ENCODE data around the gene ZNF619. TPM values are rescaled to one million over a fixed set of nuclear protein-coding genes. Genes with fewer than 3 reads are reported as not detected.

ZNF619 gene
- total and polyA plus RNA-seq, 9 of the 15 experiments (the other 6 are each of a cell fraction or from before 2014, with no cell fraction given) = 1.3 to 9.1 (median 6.3) TPM

- TF ChIP-seq ZNF280A (IDR thresholded peaks at IDR 0.05; ENCODE audit: low read depth, partially characterized antibody) (no peak), TEAD4 (IDR thresholded peaks at IDR 0.05; ENCODE audit: low read length) (no peak; the same call in 1 of the 2 replicates), TEAD4 (CRISPR knock-in tag; IDR thresholded peaks at IDR 0.05; ENCODE audit: borderline replicate concordance) (no peak), RNF2 (IDR thresholded peaks at IDR 0.05) (no peak; the same call in 1 of the 2 replicates), CREBBP (IDR thresholded peaks at IDR 0.05; ENCODE audit: low read depth, low read length) (no peak), SMAD2 (IDR thresholded peaks at IDR 0.05; ENCODE audit: low read depth, low read length) (no peak), ZNF699 (CRISPR knock-in tag; IDR thresholded peaks at IDR 0.05; ENCODE audit: insufficient replicate concordance) (no peak), KHSRP (IDR thresholded peaks at IDR 0.05) (no peak), KAT2B (IDR thresholded peaks at IDR 0.05; ENCODE audit: low read depth, low read length) (no peak), ZFP36 (IDR thresholded peaks at IDR 0.05; ENCODE audit: low read depth, low read length, partially characterized antibody) (no peak), ZNF217 (CRISPR knock-in tag; IDR thresholded peaks at IDR 0.05) (no peak), DEAF1 (CRISPR knock-in tag; IDR thresholded peaks at IDR 0.05) (no peak; the same call in 1 of the 2 replicates), ARNT (IDR thresholded peaks at IDR 0.05) (no peak), BCL6 (CRISPR knock-in tag; IDR thresholded peaks at IDR 0.05) (no peak), TCFL5 (CRISPR knock-in tag; conservative IDR thresholded peaks at IDR 0.05) (no peak), HDAC2 (IDR thresholded peaks at IDR 0.05) (peak; percentile 52), C11orf30 (IDR thresholded peaks at IDR 0.05; ENCODE audit: low read depth) (peak; percentile 93), NR2F6 (CRISPR knock-in tag; IDR thresholded peaks at IDR 0.05) (peak; percentile 54; the same call in 1 of the 2 replicates), RBBP5 (IDR thresholded peaks at IDR 0.05; ENCODE audit: borderline replicate concordance, insufficient read depth, low read length, poor library complexity, severe bottlenecking) (no peak), ARHGAP35 (IDR thresholded peaks at IDR 0.05; ENCODE audit: partially characterized antibody) (no peak), ZNF133 (CRISPR knock-in tag; IDR thresholded peaks at IDR 0.05) (no peak)
- TF ChIP-seq, protein P1, sequence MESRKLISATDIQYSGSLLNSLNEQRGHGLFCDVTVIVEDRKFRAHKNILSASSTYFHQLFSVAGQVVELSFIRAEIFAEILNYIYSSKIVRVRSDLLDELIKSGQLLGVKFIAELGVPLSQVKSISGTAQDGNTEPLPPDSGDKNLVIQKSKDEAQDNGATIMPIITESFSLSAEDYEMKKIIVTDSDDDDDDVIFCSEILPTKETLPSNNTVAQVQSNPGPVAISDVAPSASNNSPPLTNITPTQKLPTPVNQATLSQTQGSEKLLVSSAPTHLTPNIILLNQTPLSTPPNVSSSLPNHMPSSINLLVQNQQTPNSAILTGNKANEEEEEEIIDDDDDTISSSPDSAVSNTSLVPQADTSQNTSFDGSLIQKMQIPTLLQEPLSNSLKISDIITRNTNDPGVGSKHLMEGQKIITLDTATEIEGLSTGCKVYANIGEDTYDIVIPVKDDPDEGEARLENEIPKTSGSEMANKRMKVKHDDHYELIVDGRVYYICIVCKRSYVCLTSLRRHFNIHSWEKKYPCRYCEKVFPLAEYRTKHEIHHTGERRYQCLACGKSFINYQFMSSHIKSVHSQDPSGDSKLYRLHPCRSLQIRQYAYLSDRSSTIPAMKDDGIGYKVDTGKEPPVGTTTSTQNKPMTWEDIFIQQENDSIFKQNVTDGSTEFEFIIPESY (CRISPR knock-in tag; IDR thresholded peaks at IDR 0.05) = 0 out of 2 replicates have a peak, but pooled peaks have one; percentile 22
- TF ChIP-seq, protein P2, sequence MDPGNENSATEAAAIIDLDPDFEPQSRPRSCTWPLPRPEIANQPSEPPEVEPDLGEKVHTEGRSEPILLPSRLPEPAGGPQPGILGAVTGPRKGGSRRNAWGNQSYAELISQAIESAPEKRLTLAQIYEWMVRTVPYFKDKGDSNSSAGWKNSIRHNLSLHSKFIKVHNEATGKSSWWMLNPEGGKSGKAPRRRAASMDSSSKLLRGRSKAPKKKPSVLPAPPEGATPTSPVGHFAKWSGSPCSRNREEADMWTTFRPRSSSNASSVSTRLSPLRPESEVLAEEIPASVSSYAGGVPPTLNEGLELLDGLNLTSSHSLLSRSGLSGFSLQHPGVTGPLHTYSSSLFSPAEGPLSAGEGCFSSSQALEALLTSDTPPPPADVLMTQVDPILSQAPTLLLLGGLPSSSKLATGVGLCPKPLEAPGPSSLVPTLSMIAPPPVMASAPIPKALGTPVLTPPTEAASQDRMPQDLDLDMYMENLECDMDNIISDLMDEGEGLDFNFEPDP (CRISPR knock-in tag; IDR thresholded peaks at IDR 0.05) = peak; percentile 71; the same call in 1 of the 2 replicates
These were observed 23.8 kb upstream of the ZNF619 start (continued) for GRCh38 chr3:40452876-40453730.

Data from K562 (cell line).